Skin epidermis (tissue), 12 donors: ENCODE measurements around the gene EIF3C.
"Not testable (repeated sequence)": the region's sequence is repeated elsewhere in the genome, so short reads cannot be mapped to it uniquely, and the experiment has no call there.

ENCODE experiments used
- H3K27ac ChIP-seq, 21 experiments: fragments of 200-600 bp; sonication (generic) in 11 of 21; one replicate each; pipeline ENCODE4 v1.5.0; 2020; ENCODE audit warnings: mild to moderate bottlenecking in 3 of 21, inconsistent platforms in 2 of 21, moderate library complexity in 2 of 21
- H3K4me3 ChIP-seq, 7 experiments: fragments of 200-600 bp; sonication (generic) in 2 of 7; one replicate each; pipeline ENCODE4 v1.5.0; 2020; ENCODE audit warnings: inconsistent platforms in 2 of 7, mild to moderate bottlenecking in 2 of 7, moderate library complexity in 1 of 7

Gene EIF3C, protein sequence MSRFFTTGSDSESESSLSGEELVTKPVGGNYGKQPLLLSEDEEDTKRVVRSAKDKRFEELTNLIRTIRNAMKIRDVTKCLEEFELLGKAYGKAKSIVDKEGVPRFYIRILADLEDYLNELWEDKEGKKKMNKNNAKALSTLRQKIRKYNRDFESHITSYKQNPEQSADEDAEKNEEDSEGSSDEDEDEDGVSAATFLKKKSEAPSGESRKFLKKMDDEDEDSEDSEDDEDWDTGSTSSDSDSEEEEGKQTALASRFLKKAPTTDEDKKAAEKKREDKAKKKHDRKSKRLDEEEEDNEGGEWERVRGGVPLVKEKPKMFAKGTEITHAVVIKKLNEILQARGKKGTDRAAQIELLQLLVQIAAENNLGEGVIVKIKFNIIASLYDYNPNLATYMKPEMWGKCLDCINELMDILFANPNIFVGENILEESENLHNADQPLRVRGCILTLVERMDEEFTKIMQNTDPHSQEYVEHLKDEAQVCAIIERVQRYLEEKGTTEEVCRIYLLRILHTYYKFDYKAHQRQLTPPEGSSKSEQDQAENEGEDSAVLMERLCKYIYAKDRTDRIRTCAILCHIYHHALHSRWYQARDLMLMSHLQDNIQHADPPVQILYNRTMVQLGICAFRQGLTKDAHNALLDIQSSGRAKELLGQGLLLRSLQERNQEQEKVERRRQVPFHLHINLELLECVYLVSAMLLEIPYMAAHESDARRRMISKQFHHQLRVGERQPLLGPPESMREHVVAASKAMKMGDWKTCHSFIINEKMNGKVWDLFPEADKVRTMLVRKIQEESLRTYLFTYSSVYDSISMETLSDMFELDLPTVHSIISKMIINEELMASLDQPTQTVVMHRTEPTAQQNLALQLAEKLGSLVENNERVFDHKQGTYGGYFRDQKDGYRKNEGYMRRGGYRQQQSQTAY

DNA sequence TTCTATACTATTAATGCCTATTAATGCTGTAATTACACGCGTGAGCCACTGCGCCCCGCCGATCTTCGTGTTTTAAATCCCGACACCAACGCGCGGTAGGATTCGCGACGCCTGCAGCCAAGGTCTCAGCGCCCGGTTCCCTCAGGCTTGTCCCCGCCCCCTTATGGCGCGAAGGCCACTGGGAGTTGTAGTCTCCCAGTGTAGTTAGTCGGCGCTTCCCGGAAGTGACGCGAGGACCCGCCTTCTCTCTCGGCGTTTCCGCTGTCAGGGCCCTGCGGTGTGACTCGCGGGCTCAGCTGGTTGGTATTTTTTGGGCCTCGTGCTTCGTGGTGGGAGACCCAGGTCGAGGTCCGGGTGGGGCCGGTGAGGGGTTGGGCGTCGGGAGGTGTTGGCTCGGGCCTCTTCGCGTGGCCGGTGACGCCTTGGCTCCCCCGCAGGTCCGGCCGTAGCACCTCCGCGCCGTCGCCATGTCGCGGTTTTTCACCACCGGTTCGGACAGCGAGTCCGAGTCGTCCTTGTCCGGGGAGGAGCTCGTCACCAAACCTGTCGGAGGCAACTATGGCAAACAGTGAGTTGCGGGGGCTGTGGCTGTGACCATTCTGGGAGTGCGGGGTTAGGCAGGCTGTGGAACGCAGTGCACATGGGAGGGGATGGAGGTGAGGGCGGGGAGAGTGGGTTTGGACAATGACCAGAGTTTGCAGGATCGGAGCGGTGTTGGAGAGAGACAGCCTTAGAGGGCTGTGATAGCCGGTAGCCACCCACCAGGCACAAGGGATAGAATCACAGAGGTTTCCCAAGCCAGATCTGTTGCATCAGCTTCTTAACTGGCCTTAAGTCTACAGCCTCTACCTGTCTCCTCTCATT, at the start of gene EIF3C:
TSS of gene EIF3C (plus strand) at position 245 of the 864 bp plus-strand sequence. CDS start at position 468, 223 bp downstream.
- not testable (repeated sequence) for H3K4me3 ChIP-seq, H3K27ac ChIP-seq

DNA sequence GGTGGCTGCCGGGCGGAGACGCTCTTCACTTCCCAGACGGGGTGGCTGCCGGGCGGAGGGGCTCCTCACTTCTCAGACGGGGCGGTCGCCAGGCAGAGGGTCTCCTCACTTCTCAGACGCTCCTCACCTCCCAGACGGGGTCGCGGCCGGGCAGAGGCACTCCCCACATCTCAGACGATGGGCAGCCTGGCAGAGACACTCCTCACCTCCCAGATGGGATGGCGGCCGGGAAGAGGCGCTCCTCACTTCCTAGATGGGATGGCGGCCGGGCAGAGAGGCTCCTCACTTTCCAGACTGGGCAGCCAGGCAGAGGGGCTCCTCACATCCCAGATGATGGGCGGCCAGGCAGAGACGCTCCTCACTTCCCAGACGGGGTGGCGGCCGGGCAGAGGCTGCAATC, 45.0 kb upstream of the EIF3C start:
- not testable (repeated sequence) for H3K4me3 ChIP-seq, H3K27ac ChIP-seq

DNA sequence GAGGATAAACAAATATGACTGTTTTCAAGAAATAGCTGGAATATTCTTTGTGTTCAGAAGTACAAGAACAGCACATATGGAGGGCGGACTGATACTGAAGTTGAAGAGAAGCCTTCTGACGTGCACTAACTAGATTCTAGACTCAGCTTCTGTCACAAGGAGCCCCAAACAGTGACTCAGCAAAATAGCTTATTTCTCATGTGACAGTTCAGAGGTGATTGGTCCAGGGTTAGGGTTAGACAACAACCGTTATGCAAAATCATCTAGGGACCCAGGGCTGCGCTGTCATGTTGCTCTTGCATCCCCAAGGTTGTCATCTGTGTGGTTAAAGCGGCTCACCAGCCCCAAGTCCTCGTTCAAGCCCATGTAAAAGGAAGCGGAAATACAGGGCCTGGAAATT, 43.8 kb upstream of the EIF3C start:
- not testable (repeated sequence) for H3K4me3 ChIP-seq, H3K27ac ChIP-seq

- not testable (repeated sequence) for H3K4me3 ChIP-seq, H3K27ac ChIP-seq
These were observed 43.1 kb upstream of the EIF3C start for GRCh38 chr16:28668199-28668598.

- H3K4me3 ChIP-seq, H3K27ac ChIP-seq: not testable (repeated sequence)
These were observed 22.8 kb upstream of the EIF3C start for GRCh38 chr16:28688327-28688952.

- not testable (repeated sequence) for H3K27ac ChIP-seq, H3K4me3 ChIP-seq
These were observed 21.8 kb upstream of the EIF3C start for GRCh38 chr16:28689425-28689824.

DNA sequence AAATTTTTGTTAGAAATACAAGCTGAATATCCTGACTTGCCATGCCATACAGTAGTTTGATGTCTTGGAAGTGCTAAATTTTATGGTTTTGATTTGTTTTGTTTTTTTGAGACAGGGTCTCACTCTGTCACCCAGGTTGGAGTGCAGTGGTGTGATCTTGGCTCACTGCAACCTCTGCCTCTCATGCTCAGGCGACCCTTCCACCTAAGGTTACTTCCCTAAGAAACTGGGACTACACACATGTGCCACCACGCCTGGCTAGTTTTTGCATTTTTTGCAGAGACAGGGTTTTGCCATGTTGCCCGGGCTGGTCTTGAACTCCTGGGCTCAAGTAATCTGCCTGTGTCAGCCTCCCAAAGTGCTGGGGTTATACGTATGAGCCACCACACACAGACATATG, 19.5 kb upstream of the EIF3C start:
- not testable (repeated sequence) for H3K4me3 ChIP-seq, H3K27ac ChIP-seq

- H3K4me3 ChIP-seq: not testable (repeated sequence)
These were observed 17.9 kb upstream of the EIF3C start for GRCh38 chr16:28693257-28693950.

GRCh38 chr16:28699792-28700191, 11.5 kb upstream of the EIF3C start:
- not testable (repeated sequence) for H3K4me3 ChIP-seq

More at GRCh38 chr16:28693257-28693950, 17.9 kb upstream of the EIF3C start:
- not testable (repeated sequence) for H3K27ac ChIP-seq

GRCh38 chr16:28700349-28700748, 10.9 kb upstream of the EIF3C start:
- H3K4me3 ChIP-seq, H3K27ac ChIP-seq: not testable (repeated sequence)

More at GRCh38 chr16:28699792-28700191, 11.5 kb upstream of the EIF3C start:
- H3K27ac ChIP-seq: not testable (repeated sequence)

DNA sequence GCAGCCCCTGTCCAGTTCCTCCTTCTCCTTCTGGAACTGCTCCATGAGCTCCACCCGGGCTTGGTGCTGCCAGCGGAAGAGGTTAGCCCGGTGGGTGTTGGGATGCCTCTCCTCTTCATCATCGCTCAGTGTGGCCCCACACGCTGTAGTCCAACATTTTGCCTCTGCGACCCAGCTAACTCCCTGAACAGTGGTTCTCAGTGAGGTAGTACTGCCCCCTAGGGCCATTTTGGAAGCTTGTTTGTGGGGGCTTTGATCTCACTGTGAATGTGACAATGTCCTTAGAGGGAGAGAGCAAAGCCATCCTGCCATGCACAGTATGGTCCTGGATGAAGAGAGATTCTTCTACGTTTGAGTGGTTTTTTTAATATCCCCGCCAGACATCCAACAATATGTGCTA, 9.9 kb upstream of the EIF3C start:
- not testable (repeated sequence) for H3K27ac ChIP-seq, H3K4me3 ChIP-seq

DNA sequence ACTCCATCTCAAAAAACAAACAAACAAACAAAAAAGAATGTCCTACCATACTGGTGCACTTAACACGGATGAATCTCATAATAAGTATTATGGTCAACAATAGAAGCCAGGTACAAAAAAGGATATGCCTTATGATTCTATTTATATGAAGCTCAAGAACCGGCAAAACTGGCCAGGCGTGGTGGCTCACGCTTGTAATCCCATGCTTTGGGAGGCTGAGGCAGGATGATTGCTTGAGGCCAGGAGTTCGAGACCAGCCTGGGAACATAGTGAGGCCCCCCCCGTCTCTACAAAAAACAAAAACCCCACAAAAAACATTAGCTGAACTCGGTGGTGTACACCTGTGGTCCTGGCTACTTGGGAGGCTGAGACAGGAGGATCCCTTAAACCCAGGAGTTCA, 7.0 kb upstream of the EIF3C start:
- not testable (repeated sequence) for H3K27ac ChIP-seq, H3K4me3 ChIP-seq

GRCh38 chr16:28722852-28723650, 11.8 kb downstream of the EIF3C start:
- H3K27ac ChIP-seq, H3K4me3 ChIP-seq: not testable (repeated sequence)

GRCh38 chr16:28731253-28731652, 20.0 kb downstream of the EIF3C start:
- H3K27ac ChIP-seq, H3K4me3 ChIP-seq: not testable (repeated sequence)

- H3K4me3 ChIP-seq, H3K27ac ChIP-seq: not testable (repeated sequence)
These were observed 21.3 kb downstream of the EIF3C start for GRCh38 chr16:28732455-28733124.

DNA sequence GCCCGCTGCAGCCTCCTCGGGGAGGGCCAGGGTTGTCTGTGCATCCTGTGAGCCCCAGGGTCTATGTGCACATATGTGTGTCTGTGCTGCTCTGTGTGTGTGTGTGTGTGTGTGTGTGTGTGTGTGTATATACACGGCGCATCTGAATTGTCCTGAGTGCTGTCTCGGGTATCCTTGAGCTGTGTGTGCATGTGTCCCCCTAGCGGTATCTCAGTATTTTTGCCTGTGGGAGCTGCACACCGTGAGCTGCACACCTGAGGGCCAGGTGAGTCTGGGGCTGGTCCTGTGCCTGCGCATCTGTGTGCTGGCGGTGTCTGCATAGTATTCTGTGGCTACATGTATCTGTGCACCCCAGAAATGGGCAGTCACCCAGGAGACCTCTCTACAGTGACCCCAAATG, 28.5 kb downstream of the EIF3C start:
- H3K4me3 ChIP-seq, H3K27ac ChIP-seq: not testable (repeated sequence)

- H3K27ac ChIP-seq, H3K4me3 ChIP-seq: not testable (repeated sequence)
These were observed 29.4 kb downstream of the EIF3C start for GRCh38 chr16:28740631-28741030.
